Heart left ventricle (tissue), 13 donors: Measurements from ENCODE around the gene PSEN1.

ENCODE experiments used
- POLR2A ChIP-seq, 2 donors: fragments of 450-650 bp; IDR thresholded peaks; one replicate each; pipeline ENCODE4 v1.6.1; 2017; ENCODE audit warnings: antibody characterized with exemption in 2 of 2, mild to moderate bottlenecking in 2 of 2, moderate library complexity in 2 of 2
- TF ChIP-seq, protein P1 (sequence below), 12 donors: fragments of 200-600 bp; sonication (generic) in 4 of 12; IDR thresholded peaks; one replicate each; pipeline versions ENCODE4 v1.5.0 to v1.8.0; 2018 to 2022; ENCODE audit warnings: antibody characterized with exemption in 12 of 12, mild to moderate bottlenecking in 5 of 12
- donor health status: ischemic (EF 13 %, LVEDD 7.1; RV severe dilation, severe dysfunction).
- donor health status: DM: no; HTN: yes; CAD: no.
- donor health status: DM: no; HTN: no; CAD: no.
- donor health status: ischemic (EF 25% LVEDD 6.9; RV normal size, moderate dysfunction).
- donor health status: ischemic (EF 25% LVEDD 5.7; RV mildly dilated, moderate dysfunction).
- donor health status: ischemic (EF 35%, LVEDD 5.7; RV mildly dilated, moderate dysfunction).
- donor health status: nonischemic (EF 11% LVEDD 7.7; RV severe dilation, severe dysfunction).
- donor health status: DM: yes; HTN: yes; CAD: no.
- donor health status: PGD.
- donor health status: ischemic (EF 29% LVEDD 5.4; RV normal size, mild dysfunction).
- donor health status: nonischemic (EF 23%, LVEDD 6.1; RV moderate dilation, normal function).

GRCh38 chr14:73227812-73228781 lies 91.8 kb downstream of the PSEN1 start:
- TF ChIP-seq, protein P1, sequence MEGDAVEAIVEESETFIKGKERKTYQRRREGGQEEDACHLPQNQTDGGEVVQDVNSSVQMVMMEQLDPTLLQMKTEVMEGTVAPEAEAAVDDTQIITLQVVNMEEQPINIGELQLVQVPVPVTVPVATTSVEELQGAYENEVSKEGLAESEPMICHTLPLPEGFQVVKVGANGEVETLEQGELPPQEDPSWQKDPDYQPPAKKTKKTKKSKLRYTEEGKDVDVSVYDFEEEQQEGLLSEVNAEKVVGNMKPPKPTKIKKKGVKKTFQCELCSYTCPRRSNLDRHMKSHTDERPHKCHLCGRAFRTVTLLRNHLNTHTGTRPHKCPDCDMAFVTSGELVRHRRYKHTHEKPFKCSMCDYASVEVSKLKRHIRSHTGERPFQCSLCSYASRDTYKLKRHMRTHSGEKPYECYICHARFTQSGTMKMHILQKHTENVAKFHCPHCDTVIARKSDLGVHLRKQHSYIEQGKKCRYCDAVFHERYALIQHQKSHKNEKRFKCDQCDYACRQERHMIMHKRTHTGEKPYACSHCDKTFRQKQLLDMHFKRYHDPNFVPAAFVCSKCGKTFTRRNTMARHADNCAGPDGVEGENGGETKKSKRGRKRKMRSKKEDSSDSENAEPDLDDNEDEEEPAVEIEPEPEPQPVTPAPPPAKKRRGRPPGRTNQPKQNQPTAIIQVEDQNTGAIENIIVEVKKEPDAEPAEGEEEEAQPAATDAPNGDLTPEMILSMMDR (IDR thresholded peaks at IDR 0.05) = no peak
- no peak for TF ChIP-seq POLR2A (IDR thresholded peaks at IDR 0.05)
